ENCODE data around the gene C16orf78.

C16orf78 gene

GRCh38 chr16:49377196-49377755 is 3.7 kb downstream of the C16orf78 start:
- Mint-ChIP-seq H3K4me1 (no peaks in the 10 kb centered on the region), H3K36me3 (ENCODE audit: low read depth) (no peaks in the 10 kb centered on the region), H3K27me3 (ENCODE audit: low read depth) (peaks cover 6% of the 10 kb centered on the region), H3K9me3 (peaks cover 2% of the 10 kb centered on the region), H3K4me3 (no peak overlapping the region), H3K27ac (no peak overlapping the region)
- TF ChIP-seq, protein P1, sequence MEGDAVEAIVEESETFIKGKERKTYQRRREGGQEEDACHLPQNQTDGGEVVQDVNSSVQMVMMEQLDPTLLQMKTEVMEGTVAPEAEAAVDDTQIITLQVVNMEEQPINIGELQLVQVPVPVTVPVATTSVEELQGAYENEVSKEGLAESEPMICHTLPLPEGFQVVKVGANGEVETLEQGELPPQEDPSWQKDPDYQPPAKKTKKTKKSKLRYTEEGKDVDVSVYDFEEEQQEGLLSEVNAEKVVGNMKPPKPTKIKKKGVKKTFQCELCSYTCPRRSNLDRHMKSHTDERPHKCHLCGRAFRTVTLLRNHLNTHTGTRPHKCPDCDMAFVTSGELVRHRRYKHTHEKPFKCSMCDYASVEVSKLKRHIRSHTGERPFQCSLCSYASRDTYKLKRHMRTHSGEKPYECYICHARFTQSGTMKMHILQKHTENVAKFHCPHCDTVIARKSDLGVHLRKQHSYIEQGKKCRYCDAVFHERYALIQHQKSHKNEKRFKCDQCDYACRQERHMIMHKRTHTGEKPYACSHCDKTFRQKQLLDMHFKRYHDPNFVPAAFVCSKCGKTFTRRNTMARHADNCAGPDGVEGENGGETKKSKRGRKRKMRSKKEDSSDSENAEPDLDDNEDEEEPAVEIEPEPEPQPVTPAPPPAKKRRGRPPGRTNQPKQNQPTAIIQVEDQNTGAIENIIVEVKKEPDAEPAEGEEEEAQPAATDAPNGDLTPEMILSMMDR (IDR thresholded peaks at IDR 0.05; ENCODE audit: unreplicated experiment in 3 of 3), result no peak

DNA sequence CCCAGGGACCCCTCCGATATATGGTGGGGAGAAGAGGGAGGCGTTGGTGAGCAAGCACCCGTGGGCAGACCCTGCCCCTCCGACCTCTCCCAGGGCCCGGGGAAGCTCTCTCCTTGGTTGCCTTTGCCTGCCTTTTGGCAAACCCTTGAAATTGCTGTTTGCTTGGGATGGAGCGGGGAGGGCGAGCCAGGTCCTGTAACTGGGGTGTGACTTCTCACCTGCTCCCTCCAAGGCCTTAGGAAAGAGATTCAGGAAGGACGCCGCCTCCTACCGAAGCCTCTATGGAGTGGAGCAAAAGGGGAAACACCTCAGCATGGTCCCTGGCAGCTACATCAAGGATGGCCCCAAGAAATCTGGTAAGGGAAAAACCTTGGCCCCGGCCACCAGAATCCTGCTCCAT is 4.6 kb downstream of the C16orf78 start:
- TF ChIP-seq, protein P1 (IDR thresholded peaks at IDR 0.05; ENCODE audit: unreplicated experiment in 3 of 3), result no peak

GRCh38 chr16:49378816-49379215 is 5.2 kb downstream of the C16orf78 start:
- TF ChIP-seq, protein P1 (IDR thresholded peaks at IDR 0.05; ENCODE audit: unreplicated experiment in 3 of 3), result no peak
- Mint-ChIP-seq H3K27ac (no peak overlapping the region), H3K36me3 (ENCODE audit: low read depth) (no peaks in the 10 kb centered on the region), H3K4me3 (no peak overlapping the region), H3K9me3 (peaks cover 7% of the 10 kb centered on the region), H3K27me3 (ENCODE audit: low read depth) (peaks cover 6% of the 10 kb centered on the region), H3K4me1 (no peaks in the 10 kb centered on the region)

More for the DNA sequence above, 4.6 kb downstream of the C16orf78 start:
- Mint-ChIP-seq H3K36me3 (ENCODE audit: low read depth) (no peaks in the 10 kb centered on the region), H3K27me3 (ENCODE audit: low read depth) (peaks cover 6% of the 10 kb centered on the region), H3K4me1 (no peaks in the 10 kb centered on the region), H3K27ac (no peak overlapping the region), H3K9me3 (peaks cover 7% of the 10 kb centered on the region), H3K4me3 (no peak overlapping the region)

GRCh38 chr16:49382916-49383315 is 9.3 kb downstream of the C16orf78 start:
- Mint-ChIP-seq H3K9me3 (peaks cover 16% of the 10 kb centered on the region), H3K27me3 (ENCODE audit: low read depth) (peaks cover 10% of the 10 kb centered on the region), H3K36me3 (ENCODE audit: low read depth) (no peaks in the 10 kb centered on the region), H3K4me3 (no peak overlapping the region), H3K27ac (no peak overlapping the region), H3K4me1 (no peaks in the 10 kb centered on the region)
- TF ChIP-seq, protein P1 (IDR thresholded peaks at IDR 0.05; ENCODE audit: unreplicated experiment in 3 of 3), result no peak

DNA sequence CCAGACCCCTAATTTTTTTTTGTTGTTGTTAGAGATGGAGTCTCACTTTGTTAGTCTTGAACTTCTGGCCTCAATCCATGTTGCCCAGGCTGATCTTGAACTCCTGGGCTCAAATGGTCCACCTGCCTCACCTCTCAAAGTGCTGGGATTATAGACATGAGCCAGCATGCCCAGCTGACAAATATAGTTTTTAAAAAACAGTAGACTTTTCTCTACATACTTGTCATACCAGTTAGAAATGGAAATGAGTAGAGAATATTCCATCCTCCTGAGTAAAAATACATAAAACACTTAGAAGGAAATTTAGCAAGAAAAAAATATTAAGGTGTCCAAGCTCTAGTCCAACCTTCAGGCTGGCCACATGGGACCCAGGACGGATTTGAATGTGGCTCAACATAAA is 21.4 kb downstream of the C16orf78 start:
- no peaks in the 10 kb centered on the region for H3K4me1 Mint-ChIP-seq
- peaks cover 21% of the 10 kb centered on the region for H3K27me3 Mint-ChIP-seq (ENCODE audit: low read depth)
- TF ChIP-seq, protein P1 (IDR thresholded peaks at IDR 0.05; ENCODE audit: unreplicated experiment in 3 of 3), result no peak
- H3K36me3 Mint-ChIP-seq (ENCODE audit: low read depth), result no peaks in the 10 kb centered on the region
- no peaks in the 10 kb centered on the region for H3K9me3 Mint-ChIP-seq
- H3K4me3 Mint-ChIP-seq, result no peak overlapping the region
- no peak overlapping the region for H3K27ac Mint-ChIP-seq

DNA sequence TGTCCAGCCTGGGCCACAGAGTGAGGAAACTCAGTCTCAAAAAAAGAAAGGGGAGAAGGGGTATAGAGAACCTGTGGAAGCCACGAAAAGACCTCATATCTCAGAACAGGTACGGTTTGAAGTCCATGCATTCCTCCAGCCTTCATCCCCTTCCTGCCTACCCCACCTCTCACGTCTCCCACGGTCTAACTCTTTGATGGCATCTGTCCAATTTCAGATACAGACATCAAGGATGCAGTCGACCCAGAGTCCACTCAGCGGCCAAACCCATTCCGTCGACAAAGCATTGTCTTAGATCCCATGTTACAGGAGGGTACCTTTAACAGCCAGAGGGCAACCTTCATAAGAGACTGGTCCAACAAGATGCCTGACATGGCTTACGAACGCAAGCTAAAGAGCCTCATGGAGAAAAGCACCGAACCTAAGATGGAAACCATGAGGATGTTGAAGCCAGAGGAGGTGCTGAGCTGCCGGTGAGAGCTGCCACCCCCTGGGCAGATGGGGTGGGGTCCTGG is 22.7 kb downstream of the C16orf78 start:
- Mint-ChIP-seq H3K27me3 (ENCODE audit: low read depth) (peaks cover 26% of the 10 kb centered on the region), H3K4me1 (no peaks in the 10 kb centered on the region), H3K4me3 (no peak overlapping the region)

More for the DNA sequence above, 22.7 kb downstream of the C16orf78 start:
- Mint-ChIP-seq H3K9me3 (no peaks in the 10 kb centered on the region), H3K27ac (no peak overlapping the region), H3K36me3 (ENCODE audit: low read depth) (no peaks in the 10 kb centered on the region)
- TF ChIP-seq, protein P1 (IDR thresholded peaks at IDR 0.05; ENCODE audit: unreplicated experiment in 3 of 3), result no peak
